ENCODE data around the gene MCL1.

DNA sequence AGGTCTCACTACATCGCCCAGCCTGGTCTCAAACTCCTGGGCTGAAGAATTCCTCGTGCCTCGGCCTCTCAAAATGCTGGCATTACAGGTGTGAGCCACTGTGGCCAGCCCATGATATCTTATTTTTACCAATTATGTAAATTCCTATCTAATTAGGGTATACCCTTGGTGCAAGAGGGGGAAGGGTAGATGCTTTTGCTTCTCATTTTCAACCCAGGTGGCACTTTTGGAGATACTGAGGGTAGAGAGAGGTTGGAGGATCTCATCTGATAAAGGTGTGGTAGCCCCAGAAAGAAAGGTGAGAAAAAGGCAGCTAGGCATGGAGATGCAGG, 32.6 kb upstream of the MCL1 start:
- no peak for TF ChIP-seq CTCF (conservative IDR thresholded peaks at IDR 0.05 in 1 of 2, IDR thresholded peaks at IDR 0.05 in 1 of 2; ENCODE audit: low read depth in 1 of 2, low read length in 2 of 2)
- no peak for TF ChIP-seq EZH2 (IDR thresholded peaks at IDR 0.05; ENCODE audit: low read length, missing control alignments)
